GM12878 (cell line): Measurements from ENCODE around the gene CNGB1. TPM values are rescaled to one million over a fixed set of nuclear protein-coding genes. Genes with fewer than 3 reads are reported as not detected.

ENCODE experiments used
- ATAC-seq: fragments of 200-7000 bp; cut with Tn5 transposase; 3 replicates; pipeline ENCODE4 v1.9.1; 2020; ENCODE audit warnings: mild to moderate bottlenecking, moderate library complexity
- BruUV-seq: library from RNA; stranded (reverse); fragments of 400-500 nt; replicated peaks from 2 replicates; lab custom pipeline; 2021; lab: Mats Ljungman, UMichigan
- CTCF ChIA-PET: fragments of 300-600 bp; sonication (Branson Sonifier 250); formaldehyde crosslinking; extraction: SDS; loops from one replicate; lab custom pipeline; 2021; ENCODE audit warnings: inconsistent platforms; lab: Yijun Ruan, JAX
- POLR2A ChIA-PET: fragments of 350-600 bp; formaldehyde crosslinking; extraction: SDS; loops from one replicate; lab custom pipeline; 2021; ENCODE audit warnings: inconsistent platforms; lab: Charles Lee
- RAD21 ChIA-PET: fragments of 300-600 bp; sonication (Branson Sonifier 250); formaldehyde crosslinking; loops from one replicate; lab custom pipeline; 2023; ENCODE audit warnings: antibody characterized with exemption; ENCODE audit not compliant: unreplicated experiment; lab: Charles Lee
- SMC1A ChIA-PET: fragments of 300-600 bp; sonication (Branson Sonifier 250); formaldehyde crosslinking; loops from one replicate; lab custom pipeline; 2023; ENCODE audit not compliant: unreplicated experiment, uncharacterized antibody; lab: Charles Lee
- DNase-seq: peaks from one replicate; pipeline ENCODE4 v3.0.0-alpha.2; 2011; ENCODE audit warnings: low read depth, low spot score
- FAIRE-seq: peaks from 3 replicates; lab custom pipeline; 2011; peaks lifted over from hg19 to GRCh38; lab: Jason Lieb, UNC
- H2AFZ ChIP-seq: 2 replicates; pipeline ENCODE4 v1.6.0; 2011; ENCODE audit warnings: low read depth, low read length, control low read depth; ENCODE audit not compliant: control insufficient read depth
- H3K27ac ChIP-seq: 2 replicates; pipeline ENCODE4 v1.5.1; 2011; ENCODE audit warnings: control low read depth; ENCODE audit not compliant: control insufficient read depth, insufficient read depth
- H3K27me3 ChIP-seq, 2 experiments: replicated peaks in 1 of 2; 2 replicates each; pipeline versions ENCODE4 v1.6.0 to v1.6.1; 2011; ENCODE audit warnings: low read length in 1 of 2; ENCODE audit not compliant: control insufficient read depth in 2 of 2, insufficient read depth in 2 of 2
- H3K36me3 ChIP-seq, 2 experiments: 2 replicates each; pipeline ENCODE4 v1.5.1; 2011; ENCODE audit warnings: low read length in 1 of 2; ENCODE audit not compliant: control insufficient read depth in 2 of 2, insufficient read depth in 2 of 2
- H3K4me1 ChIP-seq: 2 replicates; pipeline ENCODE4 v1.6.1; 2011; ENCODE audit warnings: mild to moderate bottlenecking, low read length, moderate library complexity, mixed read lengths; ENCODE audit not compliant: control insufficient read depth, insufficient read depth
- H3K4me2 ChIP-seq: 2 replicates; pipeline ENCODE4 v1.6.0; 2011; ENCODE audit warnings: control low read depth; ENCODE audit not compliant: control insufficient read depth, insufficient read depth
- H3K4me3 ChIP-seq: fragments of 200-600 bp; sonication (generic); 2 replicates; pipeline ENCODE4 v1.5.1; 2016
- H3K79me2 ChIP-seq: 2 replicates; pipeline ENCODE4 v1.6.0; 2011; ENCODE audit warnings: low read length; ENCODE audit not compliant: control insufficient read depth, insufficient read depth
- H3K9ac ChIP-seq: 2 replicates; pipeline ENCODE4 v1.8.0; 2011; ENCODE audit warnings: low read length, control low read depth, mixed read lengths; ENCODE audit not compliant: control insufficient read depth, insufficient read depth
- H3K9me3 ChIP-seq: replicated peaks from 3 replicates; pipeline ENCODE4 v1.5.1; 2011; ENCODE audit warnings: mild to moderate bottlenecking, low read length; ENCODE audit not compliant: control insufficient read depth, insufficient read depth
- H4K20me1 ChIP-seq: 2 replicates; pipeline ENCODE4 v1.6.0; 2011; ENCODE audit not compliant: control insufficient read depth, insufficient read depth
- ATF7 ChIP-seq: fragments of 450-650 bp; IDR thresholded peaks from 2 replicates; pipeline ENCODE4 v1.6.1; 2016; ENCODE audit warnings: low read depth, mild to moderate bottlenecking
- IKZF2 ChIP-seq, 2 experiments: fragments of 450-650 bp; IDR thresholded peaks; 2 replicates each; pipeline ENCODE4 v1.6.1; 2017; ENCODE audit warnings: mild to moderate bottlenecking in 2 of 2, moderate library complexity in 2 of 2
- IRF4 ChIP-seq: IDR thresholded peaks from 2 replicates; pipeline ENCODE4 v1.6.1; 2011; ENCODE audit warnings: low read depth, low read length
- KDM1A ChIP-seq: fragments of 200-600 bp; sonication (generic); IDR thresholded peaks from 2 replicates; pipeline ENCODE4 v1.6.1; 2016; ENCODE audit warnings: borderline replicate concordance
- RCOR1 ChIP-seq: conservative IDR thresholded peaks from 2 replicates; pipeline ENCODE4 v1.6.1; 2012; ENCODE audit warnings: low read depth, low read length, improper control_type of control experiment
- SREBF1 ChIP-seq: IDR thresholded peaks from 2 replicates; pipeline ENCODE4 v1.6.1; 2012; ENCODE audit warnings: mild to moderate bottlenecking, low read length
- SUZ12 ChIP-seq: fragments of 200-600 bp; sonication (generic); IDR thresholded peaks from one replicate; pipeline ENCODE4 v1.6.1; 2018; ENCODE audit warnings: antibody characterized with exemption, mild to moderate bottlenecking; ENCODE audit not compliant: unreplicated experiment
- YY1 ChIP-seq: IDR thresholded peaks from 2 replicates; pipeline ENCODE4 v1.6.1; 2011; ENCODE audit warnings: low read depth, mild to moderate bottlenecking, low read length
- WGBS: methylation state at CpG from one replicate; pipeline ENCODE4 v1.1.6; 2016; ENCODE audit warnings: low lambda C conversion rate; ENCODE audit not compliant: insufficient replicate concordance, insufficient coverage; ENCODE audit errors: missing lambda C conversion rate; 5-methylcytosine and 5-hydroxymethylcytosine counted together
- in situ Hi-C: fragments of 300-500 bp; cut with MboI; formaldehyde crosslinking; loops from 9 replicates; pipeline ENCODE4 v1.14.3; 2018; ENCODE audit warnings: mixed read lengths
- intact Hi-C: fragments of 100-400 bp; cut with micrococcal nuclease; formaldehyde crosslinking; loops from one replicate; pipeline ENCODE4 v1.14.2; 2022; ENCODE audit not compliant: unreplicated experiment
- polyA plus RNA-seq, 11 experiments: library from polyadenylated mRNA; depleted of rRNA in 4 of 11; unstranded in 6 of 11; stranded (reverse) in 5 of 11; fragments of >200 nt; fragmentation: Nextera tagmentation in 4 of 11; fragmentation: Illumina TruSeq in 1 of 11; extraction: Ambion mirVana in 4 of 11; extraction: Trizol in 1 of 11; gene quantifications; 1 replicate in 1 of 11; 2 replicates in 10 of 11; pipeline versions ENCODE4 v1.2.1 to v1.2.3, GENCODE V29; 2011 to 2016; ENCODE audit warnings: inconsistent platforms in 2 of 11, missing spikeins in 2 of 11, low read depth in 1 of 11
- total RNA-seq, 4 experiments: library from RNA; depleted of rRNA in 3 of 4; stranded (reverse); fragments of >200 nt in 3 of 4; fragmentation: Illumina TruSeq in 1 of 4; extraction: Trizol in 1 of 4; gene quantifications; 2 replicates each; pipeline versions ENCODE4 v1.2.1 to v1.2.3, GENCODE V29; 2013 to 2021
- TF ChIP-seq, protein P1 (sequence below): IDR thresholded peaks from 2 replicates; pipeline ENCODE4 v1.6.1; 2012; ENCODE audit warnings: low read length, inconsistent platforms
- TF ChIP-seq, protein P2 (sequence below): fragments of 450-650 bp; IDR thresholded peaks from 2 replicates; pipeline ENCODE4 v1.6.1; 2016; ENCODE audit warnings: mild to moderate bottlenecking
- TF ChIP-seq, protein P3 (sequence below): IDR thresholded peaks from 2 replicates; pipeline ENCODE4 v1.6.1; 2012; ENCODE audit warnings: low read depth, low read length, improper control_type of control experiment

Gene CNGB1
- total and polyA plus RNA-seq, 10 of the 15 experiments (the other 5 are each of a cell fraction or from before 2014, with no cell fraction given), result 0.03 TPM; not detected in 9

DNA sequence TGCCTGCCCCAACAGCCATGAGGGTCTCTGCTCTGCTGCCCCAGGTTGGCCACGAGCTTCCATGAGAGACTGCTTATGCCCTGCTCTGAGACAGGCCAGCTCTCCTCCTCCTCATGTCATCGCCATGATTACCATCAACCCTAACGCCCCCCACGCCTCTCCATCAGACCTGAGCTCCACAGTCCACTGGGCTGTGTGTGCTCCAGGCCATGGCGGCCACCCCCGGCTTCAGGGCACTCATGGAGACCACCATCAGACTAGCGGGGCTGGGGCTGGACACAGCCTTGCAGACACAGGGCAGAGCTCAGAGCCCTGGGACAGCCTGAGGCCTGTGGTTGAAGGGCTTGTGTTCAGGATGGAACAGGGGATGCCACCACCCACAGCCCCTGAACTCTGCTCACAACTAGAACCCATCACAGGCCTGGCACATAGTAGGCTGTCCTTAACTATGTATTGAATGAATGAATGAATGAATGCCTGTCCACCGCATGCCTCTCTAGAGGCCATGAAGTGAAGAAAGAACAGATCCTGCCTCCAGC lies 14.6 kb downstream of the CNGB1 start:
- Histone ChIP-seq H3K9ac (no peak overlapping the region), H3K36me3 (no peaks in the 10 kb centered on the region)
- BruUV-seq, result no TSS peak
- TF ChIP-seq SREBF1, result no peak
- TF ChIP-seq, protein P1, sequence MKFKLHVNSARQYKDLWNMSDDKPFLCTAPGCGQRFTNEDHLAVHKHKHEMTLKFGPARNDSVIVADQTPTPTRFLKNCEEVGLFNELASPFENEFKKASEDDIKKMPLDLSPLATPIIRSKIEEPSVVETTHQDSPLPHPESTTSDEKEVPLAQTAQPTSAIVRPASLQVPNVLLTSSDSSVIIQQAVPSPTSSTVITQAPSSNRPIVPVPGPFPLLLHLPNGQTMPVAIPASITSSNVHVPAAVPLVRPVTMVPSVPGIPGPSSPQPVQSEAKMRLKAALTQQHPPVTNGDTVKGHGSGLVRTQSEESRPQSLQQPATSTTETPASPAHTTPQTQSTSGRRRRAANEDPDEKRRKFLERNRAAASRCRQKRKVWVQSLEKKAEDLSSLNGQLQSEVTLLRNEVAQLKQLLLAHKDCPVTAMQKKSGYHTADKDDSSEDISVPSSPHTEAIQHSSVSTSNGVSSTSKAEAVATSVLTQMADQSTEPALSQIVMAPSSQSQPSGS, result no peak
- TF ChIP-seq, protein P2, sequence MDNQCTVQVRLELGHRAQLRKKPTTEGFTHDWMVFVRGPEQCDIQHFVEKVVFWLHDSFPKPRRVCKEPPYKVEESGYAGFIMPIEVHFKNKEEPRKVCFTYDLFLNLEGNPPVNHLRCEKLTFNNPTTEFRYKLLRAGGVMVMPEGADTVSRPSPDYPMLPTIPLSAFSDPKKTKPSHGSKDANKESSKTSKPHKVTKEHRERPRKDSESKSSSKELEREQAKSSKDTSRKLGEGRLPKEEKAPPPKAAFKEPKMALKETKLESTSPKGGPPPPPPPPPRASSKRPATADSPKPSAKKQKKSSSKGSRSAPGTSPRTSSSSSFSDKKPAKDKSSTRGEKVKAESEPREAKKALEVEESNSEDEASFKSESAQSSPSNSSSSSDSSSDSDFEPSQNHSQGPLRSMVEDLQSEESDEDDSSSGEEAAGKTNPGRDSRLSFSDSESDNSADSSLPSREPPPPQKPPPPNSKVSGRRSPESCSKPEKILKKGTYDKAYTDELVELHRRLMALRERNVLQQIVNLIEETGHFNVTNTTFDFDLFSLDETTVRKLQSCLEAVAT, result no peak
- no peak for TF ChIP-seq SUZ12
- no peak for TF ChIP-seq YY1
- no peak for TF ChIP-seq IKZF2 (IDR thresholded peaks at IDR 0.05)
- TF ChIP-seq, protein P3, sequence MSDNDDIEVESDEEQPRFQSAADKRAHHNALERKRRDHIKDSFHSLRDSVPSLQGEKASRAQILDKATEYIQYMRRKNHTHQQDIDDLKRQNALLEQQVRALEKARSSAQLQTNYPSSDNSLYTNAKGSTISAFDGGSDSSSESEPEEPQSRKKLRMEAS, result no peak
- TF ChIP-seq KDM1A, result no peak
- no peak for TF ChIP-seq ATF7
- TF ChIP-seq RCOR1, result no peak
- TF ChIP-seq IRF4, result no peak
- TF ChIP-seq, all 136 proteins: peak for 0
- H3K27me3 ChIP-seq, result no peaks in the 10 kb centered on the region
- ChIA-PET CTCF (interaction anchor here (1.0 kb wide), 1 partner anchor 10 kb away, joined by 3 read pairs; no protein-coding TSS in a partner anchor), SMC1A (no interaction called here), RAD21 (no interaction called here), POLR2A (no interaction called here)
- FAIRE-seq (no peak), DNase-seq (no peak), ATAC-seq (no peak)
- intact Hi-C loops, result no loop called here
- H3K27ac ChIP-seq, result no peak overlapping the region
- H2AFZ ChIP-seq, result no peak overlapping the region
- H4K20me1 ChIP-seq, result no peaks in the 10 kb centered on the region
- WGBS, result 11% methylated on average over 8 of the region's 8 CpGs
- H3K4me3 ChIP-seq, result no peak overlapping the region
- no peaks in the 10 kb centered on the region for H3K9me3 ChIP-seq
- no peaks in the 10 kb centered on the region for H3K79me2 ChIP-seq
- 0 out of 2 replicates have a peak, but pooled peaks cover 2% of the 10 kb centered on the region for H3K4me1 ChIP-seq
- in situ Hi-C loops, result no loop called here
- H3K4me2 ChIP-seq, result no peak overlapping the region
